Omental fat pad (tissue), 4 donors: ENCODE data around the gene ACVR1. TPM values are rescaled to one million over a fixed set of nuclear protein-coding genes. Genes with fewer than 3 reads are reported as not detected.

ENCODE experiments used
- ATAC-seq: fragments of 150-250 bp; one replicate; pipeline ENCODE4 v1.9.1; 2016; ENCODE audit warnings: mild to moderate bottlenecking, moderate library complexity; ENCODE audit not compliant: low FRiP score
- DNase-seq: peaks from one replicate; pipeline ENCODE4 v3.0.0-alpha.2; 2019; ENCODE audit warnings: low spot score
- total RNA-seq, 4 donors: library from RNA; depleted of rRNA; stranded (reverse); fragments of >200 nt; gene quantifications; one replicate each; pipeline ENCODE4 v1.1.0, GENCODE V29; 2016
- TF ChIP-seq, protein P1 (sequence below), 3 donors: fragments of 450-650 bp; IDR thresholded peaks; one replicate each; pipeline ENCODE4 v1.5.1; 2016 to 2017; ENCODE audit warnings: antibody characterized with exemption in 3 of 3, mild to moderate bottlenecking in 3 of 3, moderate library complexity in 2 of 3

The ACVR1 gene
- total RNA-seq = 10 to 100 TPM; 22.7 to 37.7 (median 28.2) TPM

DNA sequence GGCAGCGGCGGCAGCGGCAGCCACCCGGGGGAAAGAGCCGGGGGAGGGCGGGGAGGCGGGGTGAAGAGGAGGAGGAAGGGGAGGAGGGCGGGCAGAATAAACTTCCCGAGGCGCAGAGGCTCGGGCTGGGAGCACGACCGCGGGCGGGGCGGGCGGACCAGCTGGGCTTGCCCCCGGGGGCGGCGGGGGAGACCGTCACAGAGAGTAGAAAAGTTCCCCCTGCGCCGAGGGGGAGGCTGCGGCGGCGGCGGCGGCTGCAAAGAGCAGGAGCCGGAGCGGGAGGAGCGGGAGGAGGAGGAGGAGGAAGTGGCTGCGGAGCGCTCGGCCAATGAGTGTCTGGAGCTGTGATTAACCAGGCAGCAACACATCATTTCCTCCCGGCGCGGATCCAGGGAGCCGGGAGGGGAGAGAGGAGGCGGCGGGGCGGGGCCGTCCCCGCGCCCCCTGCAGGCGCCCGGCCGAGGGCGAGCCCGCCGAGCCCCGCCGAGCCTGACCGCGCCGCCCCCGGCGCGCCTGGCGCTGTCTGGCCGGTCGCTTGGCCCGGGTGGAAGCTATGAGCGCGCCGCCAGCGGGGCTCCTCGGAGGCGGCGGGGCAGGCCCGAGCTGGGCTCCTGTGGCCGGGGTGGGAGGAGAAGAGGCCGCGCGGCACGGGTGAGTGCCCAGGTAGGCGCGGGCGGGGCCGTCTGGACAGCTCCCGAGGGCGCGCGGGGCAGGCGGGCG, at the start of gene ACVR1:
Gene ACVR1, minus strand, starts transcription at position 265 of the 720 bp plus-strand sequence. CDS start 76,837 bp downstream, outside the sequence.
- peak; percentile 80 for DNase-seq
- peak; percentile 98 for ATAC-seq
- TF ChIP-seq, protein P1, sequence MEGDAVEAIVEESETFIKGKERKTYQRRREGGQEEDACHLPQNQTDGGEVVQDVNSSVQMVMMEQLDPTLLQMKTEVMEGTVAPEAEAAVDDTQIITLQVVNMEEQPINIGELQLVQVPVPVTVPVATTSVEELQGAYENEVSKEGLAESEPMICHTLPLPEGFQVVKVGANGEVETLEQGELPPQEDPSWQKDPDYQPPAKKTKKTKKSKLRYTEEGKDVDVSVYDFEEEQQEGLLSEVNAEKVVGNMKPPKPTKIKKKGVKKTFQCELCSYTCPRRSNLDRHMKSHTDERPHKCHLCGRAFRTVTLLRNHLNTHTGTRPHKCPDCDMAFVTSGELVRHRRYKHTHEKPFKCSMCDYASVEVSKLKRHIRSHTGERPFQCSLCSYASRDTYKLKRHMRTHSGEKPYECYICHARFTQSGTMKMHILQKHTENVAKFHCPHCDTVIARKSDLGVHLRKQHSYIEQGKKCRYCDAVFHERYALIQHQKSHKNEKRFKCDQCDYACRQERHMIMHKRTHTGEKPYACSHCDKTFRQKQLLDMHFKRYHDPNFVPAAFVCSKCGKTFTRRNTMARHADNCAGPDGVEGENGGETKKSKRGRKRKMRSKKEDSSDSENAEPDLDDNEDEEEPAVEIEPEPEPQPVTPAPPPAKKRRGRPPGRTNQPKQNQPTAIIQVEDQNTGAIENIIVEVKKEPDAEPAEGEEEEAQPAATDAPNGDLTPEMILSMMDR (IDR thresholded peaks at IDR 0.05) = no peak

DNA sequence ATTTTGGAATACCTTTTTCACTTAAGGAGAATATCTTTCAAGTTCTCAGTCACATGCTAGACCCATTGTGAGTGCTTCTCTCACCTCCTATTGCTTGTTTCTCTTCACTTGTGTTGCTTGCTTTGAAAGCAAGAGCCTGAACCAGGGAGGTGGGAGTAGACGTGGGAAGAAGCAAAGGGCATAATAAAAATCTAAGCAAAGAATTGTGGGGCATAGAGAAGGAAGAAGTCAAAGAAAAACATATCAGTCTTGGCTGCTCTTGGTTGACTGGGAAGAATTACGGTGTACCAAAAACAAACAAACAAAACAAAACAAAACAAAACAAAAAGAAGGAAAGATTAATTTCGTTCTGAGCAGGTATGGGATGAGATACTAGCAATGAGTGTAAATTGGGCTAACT, 48.9 kb upstream of the ACVR1 start:
- DNase-seq (no peak), ATAC-seq (no peak)
- TF ChIP-seq, protein P1 (IDR thresholded peaks at IDR 0.05) = no peak

DNA sequence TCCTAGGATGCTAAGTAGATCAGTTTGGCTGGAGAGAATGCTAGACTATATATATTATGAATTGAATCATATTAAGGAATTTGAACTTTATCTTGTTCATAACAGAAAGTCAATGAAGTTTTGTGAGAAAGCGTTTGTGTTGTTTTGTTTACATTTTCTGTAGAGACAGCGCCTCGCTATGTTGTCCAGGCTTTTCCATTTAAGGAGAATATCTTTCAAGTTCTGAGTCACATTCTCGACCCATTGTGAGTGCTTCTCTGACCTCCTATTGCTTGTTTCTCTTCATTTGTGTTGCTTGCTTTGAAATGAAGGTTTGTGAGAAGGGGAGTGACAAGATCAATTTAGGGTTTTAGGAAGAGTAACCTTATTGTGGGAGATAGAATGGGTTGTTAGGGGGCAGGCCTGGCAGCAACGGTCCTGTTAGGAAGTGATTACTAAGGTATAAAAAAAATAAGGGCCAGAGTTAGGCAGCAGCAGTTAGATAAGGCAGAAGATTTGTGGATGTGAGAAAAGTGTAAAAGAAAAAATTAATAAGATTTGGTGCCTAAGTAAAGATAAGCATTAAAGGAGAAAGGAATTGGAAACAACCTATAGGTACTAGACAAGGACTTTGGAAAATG, 47.6 kb upstream of the ACVR1 start:
- DNase-seq (no peak), ATAC-seq (no peak)
- TF ChIP-seq, protein P1 (IDR thresholded peaks at IDR 0.05) = no peak

DNA sequence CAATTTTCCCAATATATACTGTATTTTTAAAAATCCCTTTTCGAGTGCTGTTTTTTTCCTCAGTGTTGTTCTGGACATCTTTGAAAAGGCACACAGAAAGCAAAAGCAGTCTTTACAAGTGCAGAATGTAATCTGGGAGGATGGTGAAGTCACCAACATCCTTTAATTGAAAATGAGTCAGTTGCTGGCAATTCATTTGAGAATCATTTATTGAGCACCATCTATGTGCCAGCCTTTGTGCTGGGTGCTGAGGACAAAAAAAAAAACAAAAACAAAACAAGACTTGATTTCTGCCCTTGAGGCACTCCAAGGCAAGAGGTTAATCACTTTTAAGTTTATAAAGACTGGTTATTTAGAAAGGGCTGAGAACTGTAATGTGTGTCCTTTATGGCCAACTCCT, 46.7 kb upstream of the ACVR1 start:
- ATAC-seq = no peak
- DNase-seq = no peak
- TF ChIP-seq, protein P1 (IDR thresholded peaks at IDR 0.05) = no peak

DNA sequence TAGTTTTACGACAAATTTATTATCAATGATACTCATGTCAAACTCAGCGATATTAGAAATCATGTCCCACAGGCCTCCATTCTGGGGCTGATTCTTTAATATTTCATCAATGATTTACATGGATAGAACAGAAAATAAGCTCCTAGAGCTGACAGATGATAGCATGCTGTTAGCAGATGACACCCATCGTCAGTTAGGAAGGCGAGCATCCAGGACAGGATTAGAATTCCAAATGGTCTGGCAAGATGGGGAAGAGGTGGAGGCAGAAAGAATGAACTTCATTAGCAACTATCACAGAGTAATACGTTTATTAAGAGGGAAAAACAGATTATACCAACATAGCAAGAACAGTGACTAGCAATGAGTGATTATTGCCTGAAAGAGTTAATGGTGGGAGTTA, 46.2 kb upstream of the ACVR1 start:
- TF ChIP-seq, protein P1 (IDR thresholded peaks at IDR 0.05) = no peak
- ATAC-seq (no peak), DNase-seq (no peak)

DNA sequence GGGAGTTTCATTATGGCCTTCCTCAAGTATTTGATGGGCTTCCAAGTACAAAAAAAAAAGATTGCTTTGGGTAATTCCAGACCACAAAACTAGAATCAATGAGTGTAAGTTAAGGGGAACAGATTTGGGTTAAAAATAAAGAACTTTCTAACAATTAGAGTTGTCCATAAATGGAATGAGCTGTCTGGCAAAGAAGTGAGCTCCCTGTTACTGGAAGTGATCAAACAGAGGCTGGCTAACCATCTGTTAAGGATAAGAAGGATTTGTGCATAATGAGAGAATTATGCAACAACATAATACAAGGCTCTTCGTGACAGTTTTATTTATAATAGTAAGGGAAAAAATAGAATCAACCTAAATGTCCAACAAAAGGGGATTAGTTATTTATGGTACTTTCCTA, 44.6 kb upstream of the ACVR1 start:
- ATAC-seq = no peak
- TF ChIP-seq, protein P1 (IDR thresholded peaks at IDR 0.05) = no peak

DNA sequence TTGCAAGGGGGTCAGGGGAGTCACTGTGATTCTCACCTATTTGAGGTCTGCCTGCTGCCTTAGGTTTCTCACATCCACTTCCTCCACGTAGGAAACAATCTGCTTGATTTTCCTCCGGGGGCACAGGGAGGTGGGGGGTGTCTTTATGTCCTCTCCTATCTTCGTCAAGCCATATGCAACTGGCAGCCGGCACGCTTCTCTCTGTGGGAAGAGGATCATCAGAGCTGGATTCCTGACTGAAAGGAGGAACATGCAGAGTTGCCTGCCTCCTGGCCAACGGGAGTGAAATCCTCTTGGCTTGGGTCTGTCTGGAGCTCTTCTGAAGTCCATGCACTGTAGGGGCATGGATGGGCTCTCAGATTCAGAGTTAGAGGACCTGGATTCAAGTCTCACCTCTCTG, 43.1 kb upstream of the ACVR1 start:
- DNase-seq (no peak), ATAC-seq (no peak)
- TF ChIP-seq, protein P1 (IDR thresholded peaks at IDR 0.05) = no peak

More for the DNA sequence above, 44.6 kb upstream of the ACVR1 start:
- no peak for DNase-seq
